Measurements from ENCODE around the gene AKAP11.

- TF ChIP-seq, protein P1, sequence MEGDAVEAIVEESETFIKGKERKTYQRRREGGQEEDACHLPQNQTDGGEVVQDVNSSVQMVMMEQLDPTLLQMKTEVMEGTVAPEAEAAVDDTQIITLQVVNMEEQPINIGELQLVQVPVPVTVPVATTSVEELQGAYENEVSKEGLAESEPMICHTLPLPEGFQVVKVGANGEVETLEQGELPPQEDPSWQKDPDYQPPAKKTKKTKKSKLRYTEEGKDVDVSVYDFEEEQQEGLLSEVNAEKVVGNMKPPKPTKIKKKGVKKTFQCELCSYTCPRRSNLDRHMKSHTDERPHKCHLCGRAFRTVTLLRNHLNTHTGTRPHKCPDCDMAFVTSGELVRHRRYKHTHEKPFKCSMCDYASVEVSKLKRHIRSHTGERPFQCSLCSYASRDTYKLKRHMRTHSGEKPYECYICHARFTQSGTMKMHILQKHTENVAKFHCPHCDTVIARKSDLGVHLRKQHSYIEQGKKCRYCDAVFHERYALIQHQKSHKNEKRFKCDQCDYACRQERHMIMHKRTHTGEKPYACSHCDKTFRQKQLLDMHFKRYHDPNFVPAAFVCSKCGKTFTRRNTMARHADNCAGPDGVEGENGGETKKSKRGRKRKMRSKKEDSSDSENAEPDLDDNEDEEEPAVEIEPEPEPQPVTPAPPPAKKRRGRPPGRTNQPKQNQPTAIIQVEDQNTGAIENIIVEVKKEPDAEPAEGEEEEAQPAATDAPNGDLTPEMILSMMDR (conservative IDR thresholded peaks at IDR 0.05 in 1 of 2, IDR thresholded peaks at IDR 0.05 in 1 of 2; ENCODE audit: extremely low read depth in 1 of 2, insufficient read depth in 1 of 2, low read depth in 1 of 2, low read length in 2 of 2): no peak
- no peak for TF ChIP-seq EZH2 (IDR thresholded peaks at IDR 0.05; ENCODE audit: borderline replicate concordance, low read length)
Observed at GRCh38 chr13:42355092-42355485, 83.1 kb downstream of the AKAP11 start.

Measured in mammary epithelial cell (primary cell).